Activated naive CD8-positive, alpha-beta T cell treated with anti-CD3 and anti-CD28 coated beads for 36 hours (primary cell): Measurements from ENCODE around the gene MRPS25. TPM values are rescaled to one million over a fixed set of nuclear protein-coding genes. Genes with fewer than 3 reads are reported as not detected.
A peak's percentile ranks its signal among the peaks of the same experiment; 100 is the strongest.

Experiments
- DNase-seq: peaks from one replicate; pipeline ENCODE4 v3.0.0; 2021
- H3K27ac Mint-ChIP-seq: one replicate; pipeline ENCODE4 v1.8.0; 2022; ENCODE audit warnings: mild to moderate bottlenecking, moderate library complexity, mixed read lengths
- H3K27me3 Mint-ChIP-seq: one replicate; pipeline ENCODE4 v1.8.0; 2022; ENCODE audit warnings: mild to moderate bottlenecking, mixed read lengths
- H3K36me3 Mint-ChIP-seq: one replicate; pipeline ENCODE4 v1.8.0; 2021; ENCODE audit warnings: mild to moderate bottlenecking, mixed read lengths
- H3K4me1 Mint-ChIP-seq: one replicate; pipeline ENCODE4 v1.8.0; 2021; ENCODE audit warnings: mixed read lengths
- H3K4me3 Mint-ChIP-seq: one replicate; pipeline ENCODE4 v1.8.0; 2022; ENCODE audit warnings: mild to moderate bottlenecking, moderate library complexity, mixed read lengths
- H3K9me3 Mint-ChIP-seq: one replicate; pipeline ENCODE4 v1.8.0; 2022; ENCODE audit warnings: mixed read lengths
- total RNA-seq, 2 experiments: library from RNA; stranded (reverse); gene quantifications; one replicate each; pipeline ENCODE4 v1.2.3, GENCODE V29; 2021

MRPS25 gene
- total RNA-seq = 10 to 100 TPM; 78.0 to 86.4 TPM

GRCh38 chr3:15064835-15065549 lies at the start of gene MRPS25:
Gene MRPS25, minus strand, starts transcription at chr3:15065315. Its CDS starts 121 bp downstream, at chr3:15065194.
- peak; percentile 94 for DNase-seq
- Mint-ChIP-seq H3K4me3 (peak within 1 kb of the TSS; percentile 96), H3K27ac (peak within 1 kb of the TSS; percentile 97), H3K27me3 (no peaks in the 10 kb centered on the region), H3K36me3 (peaks cover 21% of the 10 kb centered on the region), H3K9me3 (no peaks in the 10 kb centered on the region), H3K4me1 (peaks cover 22% of the 10 kb centered on the region)

GRCh38 chr3:15113884-15114283 lies 48.8 kb upstream of the MRPS25 start:
- H3K9me3 Mint-ChIP-seq = no peaks in the 10 kb centered on the region
- no peak for DNase-seq
- peaks cover 7% of the 10 kb centered on the region for H3K27me3 Mint-ChIP-seq

GRCh38 chr3:15113471-15113870 lies 48.4 kb upstream of the MRPS25 start:
- Mint-ChIP-seq H3K4me1 (no peaks in the 10 kb centered on the region), H3K9me3 (no peaks in the 10 kb centered on the region), H3K27ac (no peak overlapping the region), H3K36me3 (no peaks in the 10 kb centered on the region), H3K4me3 (no peak overlapping the region), H3K27me3 (peaks cover 6% of the 10 kb centered on the region)
- no peak for DNase-seq

More at GRCh38 chr3:15113884-15114283, 48.8 kb upstream of the MRPS25 start:
- Mint-ChIP-seq H3K4me3 (no peak overlapping the region), H3K4me1 (no peaks in the 10 kb centered on the region), H3K36me3 (no peaks in the 10 kb centered on the region), H3K27ac (no peak overlapping the region)

DNA sequence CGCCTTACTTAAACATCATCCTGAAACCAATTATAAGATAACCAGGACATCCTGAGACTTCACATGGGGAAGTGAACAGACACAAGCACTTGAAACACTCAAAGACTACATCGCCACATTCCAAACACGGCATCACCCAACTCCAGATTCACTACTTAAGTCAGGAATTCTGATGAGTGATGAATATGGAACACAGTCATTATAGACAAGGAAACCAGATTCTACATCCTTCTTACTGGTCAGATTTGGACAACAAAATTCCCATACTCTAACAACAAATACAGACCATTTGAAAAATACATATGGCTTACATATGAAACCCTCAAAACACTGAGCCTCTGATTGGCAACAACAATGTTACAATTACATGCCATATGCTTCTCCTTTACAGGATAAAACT lies 46.9 kb upstream of the MRPS25 start:
- Mint-ChIP-seq H3K27ac (no peak overlapping the region), H3K4me1 (peaks cover 2% of the 10 kb centered on the region), H3K9me3 (no peaks in the 10 kb centered on the region), H3K36me3 (no peaks in the 10 kb centered on the region), H3K27me3 (peaks cover 9% of the 10 kb centered on the region), H3K4me3 (no peak overlapping the region)
- DNase-seq = no peak

DNA sequence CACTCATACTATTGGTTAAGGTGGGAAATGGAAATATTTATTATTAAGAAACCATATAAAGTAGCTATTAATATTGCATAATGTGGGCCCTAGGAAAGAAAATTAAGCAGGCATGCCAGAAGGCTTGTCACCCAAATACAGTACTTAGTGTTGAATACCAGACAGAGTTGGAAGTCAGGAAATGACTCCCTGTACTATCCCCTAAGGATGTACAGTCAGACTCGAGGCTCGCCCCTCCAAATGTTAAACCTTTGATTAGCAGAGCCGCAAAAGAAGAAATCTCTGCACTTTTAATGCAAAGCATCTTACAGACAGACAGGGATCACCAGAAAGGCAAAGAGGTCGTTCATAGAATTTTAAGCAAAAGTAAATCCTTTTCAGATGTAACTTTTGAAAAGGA lies 45.1 kb upstream of the MRPS25 start:
- no peak for DNase-seq
- H3K27me3 Mint-ChIP-seq = peaks cover 9% of the 10 kb centered on the region
- H3K9me3 Mint-ChIP-seq = no peaks in the 10 kb centered on the region
- H3K27ac Mint-ChIP-seq = no peak overlapping the region
- no peaks in the 10 kb centered on the region for H3K36me3 Mint-ChIP-seq
- H3K4me1 Mint-ChIP-seq = peaks cover 2% of the 10 kb centered on the region
- no peak overlapping the region for H3K4me3 Mint-ChIP-seq

- Mint-ChIP-seq H3K4me1 (peaks cover 2% of the 10 kb centered on the region), H3K36me3 (no peaks in the 10 kb centered on the region), H3K27me3 (peaks cover 9% of the 10 kb centered on the region), H3K4me3 (no peak overlapping the region), H3K9me3 (no peaks in the 10 kb centered on the region), H3K27ac (no peak overlapping the region)
- no peak for DNase-seq
Observed at GRCh38 chr3:15108869-15109268, 43.8 kb upstream of the MRPS25 start.

- Mint-ChIP-seq H3K36me3 (no peaks in the 10 kb centered on the region), H3K4me3 (no peak overlapping the region), H3K9me3 (no peaks in the 10 kb centered on the region), H3K4me1 (peaks cover 2% of the 10 kb centered on the region), H3K27me3 (peaks cover 9% of the 10 kb centered on the region), H3K27ac (no peak overlapping the region)
- peak; percentile 75 for DNase-seq
Observed at GRCh38 chr3:15108082-15108545, 43.0 kb upstream of the MRPS25 start.

DNA sequence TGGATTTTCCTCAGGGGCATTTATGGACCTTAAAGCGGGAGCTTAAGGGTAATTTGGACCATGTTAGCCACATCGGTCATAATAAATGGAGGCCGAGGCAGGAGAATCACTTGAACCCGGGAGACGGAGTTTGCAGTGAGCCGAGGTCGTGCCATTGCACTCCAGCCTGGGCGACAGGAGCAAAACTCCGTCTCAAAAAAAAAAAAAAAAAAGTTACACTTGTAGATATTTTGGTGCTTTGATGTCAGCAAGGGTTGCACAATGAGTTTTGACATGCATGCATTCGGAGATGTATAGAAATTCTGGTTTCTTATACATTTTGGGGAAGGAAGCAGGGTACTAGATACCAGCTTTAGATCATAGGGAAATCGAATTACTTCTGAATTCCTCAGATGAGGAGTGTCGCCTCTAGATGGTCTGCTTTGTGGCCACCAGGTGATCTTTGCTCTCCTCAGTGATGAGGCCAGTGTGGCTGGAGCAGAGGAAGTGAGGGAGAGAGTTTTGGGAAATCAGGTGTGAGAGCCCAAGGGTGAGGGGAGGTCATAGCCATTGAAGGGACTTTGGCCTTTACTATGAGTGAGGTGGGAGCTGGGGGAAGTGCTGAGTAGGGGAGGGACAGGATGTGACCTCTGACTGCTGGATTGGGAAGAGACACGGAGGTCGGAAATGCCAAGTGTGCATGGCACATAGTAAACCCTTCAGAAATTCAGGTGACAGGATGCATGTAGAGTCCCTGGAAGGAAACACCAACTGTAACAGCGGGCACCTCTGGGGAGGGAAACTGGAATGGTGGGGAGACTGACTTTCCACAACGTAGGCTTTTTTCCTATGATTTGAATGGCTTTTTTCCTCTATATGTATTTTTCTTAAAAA lies 42.2 kb upstream of the MRPS25 start:
- Mint-ChIP-seq H3K27me3 (peaks cover 9% of the 10 kb centered on the region), H3K9me3 (no peaks in the 10 kb centered on the region), H3K36me3 (no peaks in the 10 kb centered on the region), H3K4me3 (no peak overlapping the region), H3K27ac (no peak overlapping the region), H3K4me1 (peaks cover 2% of the 10 kb centered on the region)
- DNase-seq = no peak

DNA sequence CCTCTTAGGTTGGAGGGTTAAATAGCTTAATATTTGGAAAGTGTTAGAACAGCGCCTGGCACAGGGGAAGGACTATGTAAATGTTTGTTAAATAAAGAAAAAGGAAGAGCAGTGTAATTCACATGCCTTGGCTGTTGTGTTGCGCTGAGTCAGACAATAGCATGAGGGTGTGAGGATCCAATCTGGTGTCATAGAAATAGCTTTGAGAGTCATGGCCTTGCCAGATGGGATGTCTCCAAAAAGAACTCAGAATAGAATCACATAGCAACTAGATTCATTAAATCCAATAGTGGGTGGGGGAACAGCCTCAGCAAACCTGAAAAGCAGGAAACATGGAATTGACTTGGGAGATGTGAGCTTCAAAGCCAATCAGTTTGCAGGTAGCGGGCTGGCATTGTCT lies 37.7 kb upstream of the MRPS25 start:
- Mint-ChIP-seq H3K9me3 (no peaks in the 10 kb centered on the region), H3K27me3 (peaks cover 7% of the 10 kb centered on the region), H3K4me3 (no peak overlapping the region), H3K27ac (no peak overlapping the region), H3K4me1 (peaks cover 15% of the 10 kb centered on the region), H3K36me3 (peaks cover 1% of the 10 kb centered on the region)
- no peak for DNase-seq

GRCh38 chr3:15102256-15102655 lies 37.1 kb upstream of the MRPS25 start:
- Mint-ChIP-seq H3K9me3 (no peaks in the 10 kb centered on the region), H3K4me1 (peaks cover 19% of the 10 kb centered on the region), H3K4me3 (no peak overlapping the region), H3K36me3 (peaks cover 2% of the 10 kb centered on the region), H3K27me3 (peaks cover 6% of the 10 kb centered on the region), H3K27ac (no peak overlapping the region)
- DNase-seq = no peak

DNA sequence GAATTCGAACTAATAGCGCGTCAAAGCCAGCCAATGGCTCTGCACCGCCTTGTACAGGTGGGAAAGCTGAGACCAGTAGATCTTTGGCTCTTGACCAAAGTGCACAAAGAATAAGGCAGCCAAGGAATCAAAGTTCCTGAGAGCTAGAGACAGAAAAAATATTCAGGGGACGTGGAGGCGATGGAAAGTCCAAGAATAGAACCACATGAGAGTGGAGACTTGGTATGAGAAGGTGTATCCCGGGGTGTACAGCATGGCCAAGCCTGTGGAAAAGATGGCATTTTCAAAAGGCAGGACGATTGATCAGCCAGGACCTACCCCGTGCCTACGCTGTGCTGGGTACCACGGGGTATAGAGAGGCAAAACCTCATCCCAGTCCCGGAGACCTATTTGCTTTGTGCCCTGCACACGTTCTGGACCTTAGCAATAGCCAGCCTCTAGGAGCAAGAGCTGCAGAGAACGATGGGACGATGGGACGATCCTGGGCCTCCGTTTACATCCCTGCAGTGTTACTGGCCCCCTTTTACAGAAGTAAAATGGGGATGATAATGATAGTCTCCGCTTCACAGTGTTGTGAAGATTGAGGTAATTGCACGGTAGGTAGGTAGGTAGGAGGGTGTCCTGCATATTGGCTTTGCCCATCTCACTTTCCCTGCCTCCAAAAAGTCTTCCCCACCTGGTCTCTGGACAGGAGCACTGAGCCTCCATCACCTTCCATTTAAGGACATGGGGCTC lies 34.4 kb upstream of the MRPS25 start:
- peak overlapping the region; percentile 88 for H3K27ac Mint-ChIP-seq
- peaks cover 5% of the 10 kb centered on the region for H3K36me3 Mint-ChIP-seq
- H3K4me3 Mint-ChIP-seq = peak overlapping the region; percentile 84
- peaks cover 5% of the 10 kb centered on the region for H3K27me3 Mint-ChIP-seq
- H3K4me1 Mint-ChIP-seq = peaks cover 19% of the 10 kb centered on the region
- no peaks in the 10 kb centered on the region for H3K9me3 Mint-ChIP-seq
- DNase-seq = no peak

GRCh38 chr3:15098503-15099363 lies 33.6 kb upstream of the MRPS25 start, which contains the start of gene RBSN:
Gene RBSN, minus strand, starts transcription at chr3:15099148. Its CDS starts 3,028 bp downstream, at chr3:15096120.
- peak; percentile 97 for DNase-seq
- Mint-ChIP-seq H3K9me3 (no peaks in the 10 kb centered on the region), H3K27ac (peak within 1 kb of the TSS; percentile 88), H3K36me3 (peaks cover 5% of the 10 kb centered on the region), H3K4me1 (peaks cover 19% of the 10 kb centered on the region), H3K27me3 (peaks cover 5% of the 10 kb centered on the region), H3K4me3 (peak within 1 kb of the TSS; percentile 84)

- no peaks in the 10 kb centered on the region for H3K9me3 Mint-ChIP-seq
Observed at GRCh38 chr3:15097891-15098290, 32.8 kb upstream of the MRPS25 start.

DNA sequence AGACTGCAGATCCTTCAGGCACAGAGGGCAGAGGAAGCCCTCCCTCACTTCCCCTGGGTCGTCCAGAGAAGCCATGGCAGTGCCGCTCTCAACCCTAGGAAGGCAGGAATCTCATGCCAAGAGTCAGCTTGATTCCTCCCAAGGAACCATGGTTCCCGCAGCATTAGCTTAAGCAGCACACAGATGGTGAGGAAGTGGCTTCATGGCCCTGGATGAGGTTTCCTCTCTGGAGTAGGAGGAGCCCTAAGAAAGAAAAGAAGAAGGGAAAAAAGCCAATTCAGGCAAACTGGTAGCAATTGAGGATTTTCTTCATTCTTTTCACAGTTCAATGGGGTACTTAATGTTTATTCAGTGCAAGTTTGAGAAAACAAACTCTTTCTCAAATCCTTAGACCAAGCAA lies 30.9 kb upstream of the MRPS25 start:
- Mint-ChIP-seq H3K36me3 (peaks cover 8% of the 10 kb centered on the region), H3K27me3 (peaks cover 5% of the 10 kb centered on the region), H3K27ac (no peak overlapping the region), H3K4me1 (peaks cover 22% of the 10 kb centered on the region), H3K9me3 (no peaks in the 10 kb centered on the region), H3K4me3 (no peak overlapping the region)
- no peak for DNase-seq

More at GRCh38 chr3:15097891-15098290, 32.8 kb upstream of the MRPS25 start:
- Mint-ChIP-seq H3K4me1 (peaks cover 22% of the 10 kb centered on the region), H3K36me3 (peaks cover 8% of the 10 kb centered on the region), H3K27ac (peak overlapping the region; percentile 88), H3K4me3 (peak overlapping the region; percentile 84), H3K27me3 (peaks cover 5% of the 10 kb centered on the region)
- peak; percentile 43 for DNase-seq
